Measurements from ENCODE around the gene FBLN1. TPM values are rescaled to one million over a fixed set of nuclear protein-coding genes. Genes with fewer than 3 reads are reported as not detected.

Gene FBLN1
- total and polyA plus RNA-seq, 2 of the 13 experiments (the other 11 are each of a cell fraction or from before 2014, with no cell fraction given) = 37.3 to 103 TPM

- TF ChIP-seq SALL1 (CRISPR knock-in tag; IDR thresholded peaks at IDR 0.05) (peak; percentile 45; the same call in 1 of the 2 replicates), KDM6A (CRISPR knock-in tag; IDR thresholded peaks at IDR 0.05; ENCODE audit: low read depth) (no peak), SCMH1 (CRISPR knock-in tag; IDR thresholded peaks at IDR 0.05; ENCODE audit: borderline replicate concordance) (no peak), FOXO1 (CRISPR knock-in tag; IDR thresholded peaks at IDR 0.05) (0 out of 2 replicates have a peak, but pooled peaks have one; percentile 13), RARA (CRISPR knock-in tag; IDR thresholded peaks at IDR 0.05) (no peak), PHB2 (IDR thresholded peaks at IDR 0.05; ENCODE audit: partially characterized antibody) (no peak), ZBTB33 (CRISPR knock-in tag; IDR thresholded peaks at IDR 0.05) (peak; percentile 59), ZNF414 (CRISPR knock-in tag; IDR thresholded peaks at IDR 0.05) (no peak), ZBTB38 (CRISPR knock-in tag; IDR thresholded peaks at IDR 0.05) (peak; percentile 78), HDAC2 (CRISPR knock-in tag; IDR thresholded peaks at IDR 0.05) (0 out of 2 replicates have a peak, but pooled peaks have one; percentile 15), ZNF124 (CRISPR knock-in tag; IDR thresholded peaks at IDR 0.05) (0 out of 2 replicates have a peak, but pooled peaks have one; percentile 52), YY1 (IDR thresholded peaks at IDR 0.05; ENCODE audit: insufficient read depth, insufficient replicate concordance, low read depth, low read length) (peak; percentile 21), ZNF253 (CRISPR knock-in tag; IDR thresholded peaks at IDR 0.05; ENCODE audit: borderline replicate concordance) (no peak), XRCC5 (optimal IDR thresholded peaks at IDR 0.05; ENCODE audit: low read length) (peak; percentile 74), ZBTB26 (CRISPR knock-in tag; IDR thresholded peaks at IDR 0.05; ENCODE audit: borderline replicate concordance) (0 out of 2 replicates have a peak, but pooled peaks have one; percentile 30), HNF1B (CRISPR knock-in tag; IDR thresholded peaks at IDR 0.05) (0 out of 2 replicates have a peak, but pooled peaks have one; percentile 33), ZNF75D (CRISPR knock-in tag; IDR thresholded peaks at IDR 0.05; ENCODE audit: borderline replicate concordance) (no peak), GATAD2A (CRISPR knock-in tag; IDR thresholded peaks at IDR 0.05) (peak; percentile 51), ZNF564 (CRISPR knock-in tag; IDR thresholded peaks at IDR 0.05) (no peak), NFIB (CRISPR knock-in tag; IDR thresholded peaks at IDR 0.05; ENCODE audit: borderline replicate concordance) (no peak), ZSCAN25 (CRISPR knock-in tag; IDR thresholded peaks at IDR 0.05) (no peak), RXRA (CRISPR knock-in tag; IDR thresholded peaks at IDR 0.05) (peak; percentile 21; the same call in 1 of the 2 replicates), ZBTB7B (CRISPR knock-in tag; IDR thresholded peaks at IDR 0.05) (peak; percentile 36; the same call in 1 of the 2 replicates), REPIN1 (CRISPR knock-in tag; IDR thresholded peaks at IDR 0.05; ENCODE audit: borderline replicate concordance, low read depth) (no peak), SIN3B (IDR thresholded peaks at IDR 0.05; ENCODE audit: low read length) (peak; percentile 43; the same call in 1 of the 2 replicates), ZFP37 (CRISPR knock-in tag; IDR thresholded peaks at IDR 0.05; ENCODE audit: borderline replicate concordance) (no peak)
These were observed 75.3 kb downstream of the FBLN1 start (continued) for GRCh38 chr22:45577746-45578523.

Data from HepG2 (cell line).